ENCODE results near the gene IKBKG. TPM values are rescaled to one million over a fixed set of nuclear protein-coding genes. Genes with fewer than 3 reads are reported as not detected.
A peak's percentile ranks its signal among the peaks of the same experiment; 100 is the strongest.

Gene IKBKG
- total RNA-seq, 1 donor from 2014 or later: 31.4 TPM

- no peaks in the 10 kb centered on the region for H3K27me3 ChIP-seq (ENCODE audit: low read depth)
- no peak overlapping the region for H3K27ac ChIP-seq
- no peaks in the 10 kb centered on the region for H3K9me3 ChIP-seq
- DNase-seq (no peak), ATAC-seq (peak in 1 of 2 donors; percentile 9)
- H3K36me3 ChIP-seq: peaks cover 17% of the 10 kb centered on the region
- H3K4me3 ChIP-seq: no peak overlapping the region
- intact Hi-C loops (cut with DNase I): no loop called here
- no peaks in the 10 kb centered on the region for H3K4me1 ChIP-seq
- no peak for TF ChIP-seq CTCF (IDR thresholded peaks at IDR 0.05)
These were observed 40.7 kb upstream of the IKBKG start for GRCh38 chrX:154506483-154507332.

GRCh38 chrX:154507673-154508383 is 39.6 kb upstream of the IKBKG start:
- Histone ChIP-seq H3K27ac (no peak overlapping the region), H3K27me3 (ENCODE audit: low read depth) (no peaks in the 10 kb centered on the region), H3K9me3 (no peaks in the 10 kb centered on the region), H3K36me3 (peaks cover 17% of the 10 kb centered on the region), H3K4me3 (no peak overlapping the region), H3K4me1 (no peaks in the 10 kb centered on the region)
- DNase-seq (no peak), ATAC-seq (no peak)
- no peak for TF ChIP-seq CTCF (IDR thresholded peaks at IDR 0.05)
- intact Hi-C loops (cut with DNase I): no loop called here

GRCh38 chrX:154508384-154508745 is 39.1 kb upstream of the IKBKG start:
- ATAC-seq: no peak
- H3K4me3 ChIP-seq: no peak overlapping the region
- H3K4me1 ChIP-seq: no peaks in the 10 kb centered on the region
- peaks cover 17% of the 10 kb centered on the region for H3K36me3 ChIP-seq
- H3K9me3 ChIP-seq: no peaks in the 10 kb centered on the region
- H3K27me3 ChIP-seq (ENCODE audit: low read depth): no peaks in the 10 kb centered on the region
- no peak overlapping the region for H3K27ac ChIP-seq
- intact Hi-C loops (cut with DNase I): no loop called here
- DNase-seq: no peak
- no peak for TF ChIP-seq CTCF (IDR thresholded peaks at IDR 0.05)

- no peaks in the 10 kb centered on the region for H3K27me3 ChIP-seq (ENCODE audit: low read depth)
- ATAC-seq: no peak
- no peak overlapping the region for H3K4me3 ChIP-seq
- H3K4me1 ChIP-seq: no peaks in the 10 kb centered on the region
- no peak for TF ChIP-seq CTCF (IDR thresholded peaks at IDR 0.05)
- no peak for DNase-seq
- no peak overlapping the region for H3K27ac ChIP-seq
- intact Hi-C loops (cut with DNase I): no loop called here
- H3K36me3 ChIP-seq: peaks cover 17% of the 10 kb centered on the region
- H3K9me3 ChIP-seq: no peaks in the 10 kb centered on the region
These were observed 38.0 kb upstream of the IKBKG start for GRCh38 chrX:154509455-154509854.

- Histone ChIP-seq H3K27me3 (ENCODE audit: low read depth) (no peaks in the 10 kb centered on the region), H3K27ac (no peak overlapping the region), H3K36me3 (peaks cover 5% of the 10 kb centered on the region), H3K9me3 (no peaks in the 10 kb centered on the region), H3K4me3 (no peak overlapping the region), H3K4me1 (peaks cover 5% of the 10 kb centered on the region)
- ATAC-seq (no peak), DNase-seq (no peak)
- TF ChIP-seq CTCF (IDR thresholded peaks at IDR 0.05): no peak
- intact Hi-C loops (cut with DNase I): no loop called here
These were observed 35.7 kb upstream of the IKBKG start for GRCh38 chrX:154511761-154512160.
